ENCODE data around the gene EGFR. TPM values are rescaled to one million over a fixed set of nuclear protein-coding genes. Genes with fewer than 3 reads are reported as not detected.

The EGFR gene
- total RNA-seq, 1 donor from 2014 or later, result 78.3 TPM

DNA sequence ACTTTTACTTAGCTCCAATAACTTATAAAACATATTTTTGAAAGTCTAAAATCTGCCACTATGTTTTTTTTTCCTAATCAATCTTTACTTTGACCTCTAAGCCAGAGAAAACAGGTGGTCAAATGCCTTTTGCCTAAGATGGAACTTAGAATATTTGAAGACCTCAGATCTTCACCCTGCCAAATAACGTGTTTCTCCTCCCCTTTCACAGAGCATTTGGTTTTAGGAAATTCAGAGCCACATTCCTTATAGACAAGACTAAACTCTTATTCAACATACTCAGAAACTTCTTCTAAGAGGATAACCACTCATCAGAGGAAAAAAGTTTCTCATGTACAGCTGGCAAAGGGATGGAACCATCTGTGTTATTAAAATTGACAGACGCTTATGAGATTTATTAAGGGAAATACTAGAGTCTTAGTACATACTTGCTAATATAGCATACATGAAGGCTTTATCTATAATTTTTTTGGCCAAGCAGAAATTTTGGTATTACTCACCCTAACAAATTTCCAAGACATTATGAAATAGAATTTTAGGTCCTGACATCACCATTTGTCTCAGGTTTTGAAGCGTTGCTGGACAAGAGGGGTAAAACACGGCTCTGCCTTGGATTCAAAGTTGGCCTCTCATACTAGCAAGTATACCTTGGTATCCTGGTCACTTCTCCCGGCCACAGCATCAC, 2.6 kb upstream of the EGFR start:
- H3K27me3 ChIP-seq, result peaks cover 5% of the 10 kb centered on the region
- H3K4me3 ChIP-seq, result no peak overlapping the region
- ATAC-seq (no peak), DNase-seq (no peak)
- intact Hi-C loops (cut with DNase I), result no loop called here
- H3K4me1 ChIP-seq, result peaks cover 12% of the 10 kb centered on the region
- H3K36me3 ChIP-seq, result no peaks in the 10 kb centered on the region
- H3K9me3 ChIP-seq, result no peaks in the 10 kb centered on the region
- TF ChIP-seq, protein P1, sequence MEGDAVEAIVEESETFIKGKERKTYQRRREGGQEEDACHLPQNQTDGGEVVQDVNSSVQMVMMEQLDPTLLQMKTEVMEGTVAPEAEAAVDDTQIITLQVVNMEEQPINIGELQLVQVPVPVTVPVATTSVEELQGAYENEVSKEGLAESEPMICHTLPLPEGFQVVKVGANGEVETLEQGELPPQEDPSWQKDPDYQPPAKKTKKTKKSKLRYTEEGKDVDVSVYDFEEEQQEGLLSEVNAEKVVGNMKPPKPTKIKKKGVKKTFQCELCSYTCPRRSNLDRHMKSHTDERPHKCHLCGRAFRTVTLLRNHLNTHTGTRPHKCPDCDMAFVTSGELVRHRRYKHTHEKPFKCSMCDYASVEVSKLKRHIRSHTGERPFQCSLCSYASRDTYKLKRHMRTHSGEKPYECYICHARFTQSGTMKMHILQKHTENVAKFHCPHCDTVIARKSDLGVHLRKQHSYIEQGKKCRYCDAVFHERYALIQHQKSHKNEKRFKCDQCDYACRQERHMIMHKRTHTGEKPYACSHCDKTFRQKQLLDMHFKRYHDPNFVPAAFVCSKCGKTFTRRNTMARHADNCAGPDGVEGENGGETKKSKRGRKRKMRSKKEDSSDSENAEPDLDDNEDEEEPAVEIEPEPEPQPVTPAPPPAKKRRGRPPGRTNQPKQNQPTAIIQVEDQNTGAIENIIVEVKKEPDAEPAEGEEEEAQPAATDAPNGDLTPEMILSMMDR (IDR thresholded peaks at IDR 0.05), result no peak
- no peak overlapping the region for H3K27ac ChIP-seq

DNA sequence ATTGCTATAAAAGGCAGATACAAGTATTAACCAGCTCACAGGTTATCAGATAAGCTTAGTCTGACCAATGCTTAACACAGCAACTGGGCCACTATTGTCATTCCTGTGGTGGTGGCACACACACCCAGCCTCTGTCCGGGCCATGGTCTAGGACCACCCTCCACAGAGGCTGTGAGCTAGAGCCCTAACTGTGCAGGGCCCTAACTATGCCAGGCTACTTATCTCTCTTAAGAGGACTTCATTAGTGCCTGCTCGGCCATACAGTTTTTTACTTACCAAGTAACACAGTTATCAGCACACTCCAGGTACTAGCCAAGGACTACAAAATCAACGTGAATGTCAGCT, 2.1 kb upstream of the EGFR start:
- TF ChIP-seq, protein P1 (IDR thresholded peaks at IDR 0.05), result no peak
- peaks cover 5% of the 10 kb centered on the region for H3K27me3 ChIP-seq
- no peak for ATAC-seq
- peaks cover 17% of the 10 kb centered on the region for H3K4me1 ChIP-seq
- no peaks in the 10 kb centered on the region for H3K36me3 ChIP-seq
- no peak overlapping the region for H3K4me3 ChIP-seq
- DNase-seq, result no peak
- H3K27ac ChIP-seq, result no peak overlapping the region
- intact Hi-C loops (cut with DNase I), result no loop called here
- H3K9me3 ChIP-seq, result no peaks in the 10 kb centered on the region

DNA sequence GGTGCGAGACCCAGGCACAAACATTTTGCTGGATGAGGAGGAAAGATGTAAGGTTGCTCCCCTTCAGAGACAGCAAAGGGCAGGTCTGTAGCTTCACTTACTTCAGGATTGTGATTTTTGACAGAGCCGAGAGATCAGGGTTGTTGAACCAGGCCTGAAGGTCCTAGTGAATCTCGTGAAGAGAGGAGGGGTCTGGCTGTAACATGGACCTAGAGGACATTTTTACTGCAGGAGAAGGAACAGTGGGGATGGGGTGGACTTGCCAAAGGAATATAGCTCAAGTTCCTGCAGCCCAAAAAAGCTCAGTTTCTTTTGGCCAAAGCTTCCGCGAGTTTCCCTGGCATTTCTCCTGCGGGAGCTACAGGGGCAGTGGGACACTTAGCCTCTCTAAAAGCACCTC, 976 bp upstream of the EGFR start:
- intact Hi-C loops (cut with DNase I), result no loop called here
- Histone ChIP-seq H3K27ac (peak overlapping the region; percentile 93), H3K36me3 (no peaks in the 10 kb centered on the region), H3K4me1 (peaks cover 22% of the 10 kb centered on the region), H3K4me3 (peak overlapping the region; percentile 80), H3K9me3 (no peaks in the 10 kb centered on the region), H3K27me3 (peaks cover 5% of the 10 kb centered on the region)
- no peak for ATAC-seq
- DNase-seq, result no peak
- TF ChIP-seq, protein P1 (IDR thresholded peaks at IDR 0.05), result no peak

DNA sequence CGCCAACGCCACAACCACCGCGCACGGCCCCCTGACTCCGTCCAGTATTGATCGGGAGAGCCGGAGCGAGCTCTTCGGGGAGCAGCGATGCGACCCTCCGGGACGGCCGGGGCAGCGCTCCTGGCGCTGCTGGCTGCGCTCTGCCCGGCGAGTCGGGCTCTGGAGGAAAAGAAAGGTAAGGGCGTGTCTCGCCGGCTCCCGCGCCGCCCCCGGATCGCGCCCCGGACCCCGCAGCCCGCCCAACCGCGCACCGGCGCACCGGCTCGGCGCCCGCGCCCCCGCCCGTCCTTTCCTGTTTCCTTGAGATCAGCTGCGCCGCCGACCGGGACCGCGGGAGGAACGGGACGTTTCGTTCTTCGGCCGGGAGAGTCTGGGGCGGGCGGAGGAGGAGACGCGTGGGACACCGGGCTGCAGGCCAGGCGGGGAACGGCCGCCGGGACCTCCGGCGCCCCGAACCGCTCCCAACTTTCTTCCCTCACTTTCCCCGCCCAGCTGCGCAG, 424 bp downstream of the EGFR start:
- peaks cover 22% of the 10 kb centered on the region for H3K4me1 ChIP-seq
- ATAC-seq, result peak; percentile 57
- H3K4me3 ChIP-seq, result peak overlapping the region; percentile 80
- no peaks in the 10 kb centered on the region for H3K9me3 ChIP-seq
- TF ChIP-seq, protein P1 (IDR thresholded peaks at IDR 0.05), result no peak
- DNase-seq, result peak; percentile 88
- intact Hi-C loops (cut with DNase I), result no loop called here
- no peaks in the 10 kb centered on the region for H3K36me3 ChIP-seq
- H3K27me3 ChIP-seq, result peaks cover 5% of the 10 kb centered on the region
- peak overlapping the region; percentile 93 for H3K27ac ChIP-seq

DNA sequence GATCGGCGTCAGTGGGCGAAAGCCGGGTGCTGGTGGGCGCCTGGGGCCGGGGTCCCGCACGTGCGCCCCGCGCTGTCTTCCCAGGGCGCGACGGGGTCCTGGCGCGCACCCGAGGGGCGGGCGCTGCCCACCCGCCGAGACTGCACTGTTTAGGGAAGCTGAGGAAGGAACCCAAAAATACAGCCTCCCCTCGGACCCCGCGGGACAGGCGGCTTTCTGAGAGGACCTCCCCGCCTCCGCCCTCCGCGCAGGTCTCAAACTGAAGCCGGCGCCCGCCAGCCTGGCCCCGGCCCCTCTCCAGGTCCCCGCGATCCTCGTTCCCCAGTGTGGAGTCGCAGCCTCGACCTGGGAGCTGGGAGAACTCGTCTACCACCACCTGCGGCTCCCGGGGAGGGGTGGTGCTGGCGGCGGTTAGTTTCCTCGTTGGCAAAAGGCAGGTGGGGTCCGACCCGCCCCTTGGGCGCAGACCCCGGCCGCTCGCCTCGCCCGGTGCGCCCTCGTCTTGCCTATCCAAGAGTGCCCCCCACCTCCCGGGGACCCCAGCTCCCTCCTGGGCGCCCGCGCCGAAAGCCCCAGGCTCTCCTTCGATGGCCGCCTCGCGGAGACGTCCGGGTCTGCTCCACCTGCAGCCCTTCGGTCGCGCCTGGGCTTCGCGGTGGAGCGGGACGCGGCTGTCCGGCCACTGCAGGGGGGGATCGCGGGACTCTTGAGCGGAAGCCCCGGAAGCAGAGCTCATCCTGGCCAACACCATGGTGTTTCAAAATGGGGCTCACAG, 1.1 kb downstream of the EGFR start:
- H3K4me1 ChIP-seq, result peaks cover 23% of the 10 kb centered on the region
- DNase-seq (peak; percentile 76), ATAC-seq (peak; percentile 37)
- no peaks in the 10 kb centered on the region for H3K36me3 ChIP-seq
- peak overlapping the region; percentile 80 for H3K4me3 ChIP-seq
- H3K9me3 ChIP-seq, result no peaks in the 10 kb centered on the region
- peaks cover 5% of the 10 kb centered on the region for H3K27me3 ChIP-seq
- peak overlapping the region; percentile 93 for H3K27ac ChIP-seq
- TF ChIP-seq, protein P1 (IDR thresholded peaks at IDR 0.05), result no peak
- intact Hi-C loops (cut with DNase I), result no loop called here
